Common myeloid progenitor, CD34-positive (primary cell): ENCODE measurements around the gene ZNF746.

ENCODE experiments used
- CTCF ChIA-PET: fragments of 350-600 bp; sonication (Branson Sonifier 250); formaldehyde crosslinking; loops from one replicate; lab custom pipeline; 2021; ENCODE audit warnings: antibody characterized with exemption; lab: Charles Lee
- POLR2A ChIA-PET: fragments of 350-600 bp; sonication (Branson Sonifier 250); formaldehyde crosslinking; loops from one replicate; lab custom pipeline; 2021; ENCODE audit warnings: antibody characterized with exemption; lab: Charles Lee
- DNase-seq, 3 donors: peaks; one replicate each; pipeline versions ENCODE4 v3.0.0 to v3.0.0-alpha.2; 2013
- H3K27ac ChIP-seq, 2 experiments: 1 replicate in 1 of 2; 2 replicates in 1 of 2; pipeline ENCODE4 v1.7.0; 2013; ENCODE audit warnings: inconsistent platforms in 2 of 2, low read length in 2 of 2, mild to moderate bottlenecking in 2 of 2, low read depth in 1 of 2, moderate library complexity in 1 of 2; ENCODE audit not compliant: severe bottlenecking in 2 of 2, insufficient read depth in 1 of 2, poor library complexity in 1 of 2
- H3K27me3 ChIP-seq, 5 experiments: replicated peaks in 2 of 5; 1 replicate in 3 of 5; 2 replicates in 2 of 5; pipeline versions ENCODE4 v1.6.1 to v1.7.0; 2013; ENCODE audit warnings: low read length in 4 of 5, mild to moderate bottlenecking in 2 of 5, moderate library complexity in 2 of 5, inconsistent platforms in 1 of 5; ENCODE audit not compliant: insufficient read depth in 5 of 5, control insufficient read depth in 4 of 5
- H3K36me3 ChIP-seq, 4 experiments: 1 replicate in 2 of 4; 2 replicates in 2 of 4; pipeline versions ENCODE4 v1.6.1 to v1.7.0; 2013; ENCODE audit warnings: low read length in 3 of 4, control low read depth in 1 of 4, mild to moderate bottlenecking in 1 of 4; ENCODE audit not compliant: control insufficient read depth in 4 of 4, insufficient read depth in 4 of 4
- H3K4me1 ChIP-seq, 4 experiments: 1 replicate in 3 of 4; 2 replicates in 1 of 4; pipeline versions ENCODE4 v1.6.1 to v1.7.1; 2013; ENCODE audit warnings: low read length in 3 of 4, mild to moderate bottlenecking in 3 of 4, control low read depth in 1 of 4, inconsistent platforms in 1 of 4, moderate library complexity in 1 of 4; ENCODE audit not compliant: control insufficient read depth in 4 of 4, insufficient read depth in 4 of 4; ENCODE audit errors: control extremely low read depth in 1 of 4
- H3K4me3 ChIP-seq, 7 experiments: 1 replicate in 4 of 7; 2 replicates in 3 of 7; pipeline versions ENCODE4 v1.5.1 to v1.7.0; 2013; ENCODE audit warnings: mild to moderate bottlenecking in 7 of 7, low read length in 6 of 7, moderate library complexity in 6 of 7, inconsistent platforms in 2 of 7, low read depth in 2 of 7, control low read depth in 1 of 7; ENCODE audit not compliant: insufficient read depth in 4 of 7, control insufficient read depth in 1 of 7; ENCODE audit errors: extremely low read depth in 1 of 7
- H3K9me3 ChIP-seq, 5 experiments: 1 replicate in 4 of 5; 2 replicates in 1 of 5; pipeline versions ENCODE4 v1.6.1 to v1.7.1; 2013; ENCODE audit warnings: low read length in 4 of 5, mild to moderate bottlenecking in 2 of 5, inconsistent platforms in 1 of 5, low read depth in 1 of 5, moderate library complexity in 1 of 5; ENCODE audit not compliant: control insufficient read depth in 4 of 5, insufficient read depth in 2 of 5; ENCODE audit errors: control extremely low read depth in 1 of 5
- WGBS: methylation state at CpG from one replicate; pipeline ENCODE4 v1.1.5; 2013; ENCODE audit not compliant: insufficient coverage; 5-methylcytosine and 5-hydroxymethylcytosine counted together

Gene ZNF746

GRCh38 chr7:149493366-149493765, 4.2 kb downstream of the ZNF746 start:
- Histone ChIP-seq H3K4me3 (no peak overlapping the region), H3K36me3 (peaks cover 6 to 54% (median 43%) of the 10 kb centered on the region in 4 experiments), H3K9me3 (no peaks in the 10 kb centered on the region), H3K4me1 (peaks cover 4 to 32% (median 27%) of the 10 kb centered on the region in 4 experiments), H3K27me3 (no peaks in the 10 kb centered on the region), H3K27ac (no peak overlapping the region)
- POLR2A ChIA-PET = no interaction called here
- WGBS = 100% methylated on average over 7 of the region's 9 CpGs
- no peak for DNase-seq
- CTCF ChIA-PET = interaction anchor here (0.8 kb wide), 1 partner anchor 10 kb away, joined by 3 read pairs; no protein-coding TSS in a partner anchor

- 94% methylated on average over 14 of the region's 15 CpGs for WGBS
- Histone ChIP-seq H3K27me3 (no peaks in the 10 kb centered on the region), H3K36me3 (peaks cover 14 to 74% (median 59%) of the 10 kb centered on the region in 4 experiments), H3K4me3 (no peak overlapping the region), H3K27ac (no peak overlapping the region), H3K9me3 (no peaks in the 10 kb centered on the region), H3K4me1 (peaks cover 0 to 10% (median 9%) of the 10 kb centered on the region in 4 experiments)
- ChIA-PET POLR2A (no interaction called here), CTCF (no interaction called here)
- no peak for DNase-seq
Measured at GRCh38 chr7:149490083-149490760, 7.4 kb downstream of the ZNF746 start.

- no peaks in the 10 kb centered on the region for H3K9me3 ChIP-seq
- no peak overlapping the region for H3K4me3 ChIP-seq
- POLR2A ChIA-PET = no interaction called here
- no peak overlapping the region for H3K27ac ChIP-seq
- peak in 2 of 3 donors; percentile 19 to 29 for DNase-seq
- 94% methylated on average over 14 of the region's 15 CpGs for WGBS
- CTCF ChIA-PET = no interaction called here
- H3K27me3 ChIP-seq = no peaks in the 10 kb centered on the region
- H3K4me1 ChIP-seq = peaks cover 0 to 3% (median 2%) of the 10 kb centered on the region in 4 experiments
- peaks cover 15 to 80% (median 62%) of the 10 kb centered on the region in 4 experiments for H3K36me3 ChIP-seq
Measured at GRCh38 chr7:149489391-149490024, 8.1 kb downstream of the ZNF746 start.

- Histone ChIP-seq H3K4me1 (no peaks in the 10 kb centered on the region), H3K27ac (no peak overlapping the region), H3K4me3 (no peak overlapping the region), H3K9me3 (peaks cover 0 to 13% (median 6%) of the 10 kb centered on the region in 5 experiments), H3K36me3 (peaks cover 21 to 56% (median 43%) of the 10 kb centered on the region in 4 experiments), H3K27me3 (no peaks in the 10 kb centered on the region)
- ChIA-PET POLR2A (no interaction called here), CTCF (interaction anchor here (0.9 kb wide), 1 partner anchor 148 kb away, joined by 3 read pairs; no protein-coding TSS in a partner anchor)
- WGBS = no CpG with 5 or more reads among the region's 1 CpG
- DNase-seq = no peak
Measured at GRCh38 chr7:149479568-149479967, 18.0 kb downstream of the ZNF746 start.

GRCh38 chr7:149478754-149479153, 18.9 kb downstream of the ZNF746 start:
- CTCF ChIA-PET = interaction anchor here (0.9 kb wide), 1 partner anchor 149 kb away, joined by 3 read pairs; no protein-coding TSS in a partner anchor

GRCh38 chr7:149477494-149478443, 19.8 kb downstream of the ZNF746 start:
- H3K4me1 ChIP-seq = no peaks in the 10 kb centered on the region
- H3K9me3 ChIP-seq = peaks cover 0 to 13% (median 6%) of the 10 kb centered on the region in 5 experiments
- H3K36me3 ChIP-seq = peaks cover 29 to 71% (median 56%) of the 10 kb centered on the region in 4 experiments
- POLR2A ChIA-PET = no interaction called here
- H3K4me3 ChIP-seq = no peak overlapping the region
- WGBS = 99% methylated on average over 14 of the region's 18 CpGs
- no peak overlapping the region for H3K27ac ChIP-seq
- DNase-seq = no peak
- no peaks in the 10 kb centered on the region for H3K27me3 ChIP-seq
- CTCF ChIA-PET = no interaction called here

More at GRCh38 chr7:149478754-149479153, 18.9 kb downstream of the ZNF746 start:
- H3K36me3 ChIP-seq = peaks cover 24 to 64% (median 49%) of the 10 kb centered on the region in 4 experiments
- no peaks in the 10 kb centered on the region for H3K27me3 ChIP-seq
- WGBS = 100% methylated on average over 1 of the region's 1 CpG
- no peak overlapping the region for H3K27ac ChIP-seq
- no peaks in the 10 kb centered on the region for H3K4me1 ChIP-seq
- H3K4me3 ChIP-seq = no peak overlapping the region
- POLR2A ChIA-PET = no interaction called here
- peaks cover 0 to 13% (median 6%) of the 10 kb centered on the region in 5 experiments for H3K9me3 ChIP-seq
- no peak for DNase-seq
